HL-60/S4 treated with phorbol 12-myristate 13-acetate at 8.2 ng/mL for 4 days and 3 days (cell line): Measurements from ENCODE around the gene PCNT.
"Not testable (repeated sequence)": the region's sequence is repeated elsewhere in the genome, so short reads cannot be mapped to it uniquely, and the experiment has no call there.

ENCODE experiments used
- in situ Hi-C: fragments of 300-500 bp; cut with MboI; formaldehyde crosslinking; loops from 2 replicates; pipeline ENCODE4 v1.15.0; 2022; ENCODE audit warnings: low sequenced_read_pairs

PCNT gene

GRCh38 chr21:46401186-46401910 lies 77.4 kb downstream of the PCNT start:
- in situ Hi-C loops, result no loop called here

DNA sequence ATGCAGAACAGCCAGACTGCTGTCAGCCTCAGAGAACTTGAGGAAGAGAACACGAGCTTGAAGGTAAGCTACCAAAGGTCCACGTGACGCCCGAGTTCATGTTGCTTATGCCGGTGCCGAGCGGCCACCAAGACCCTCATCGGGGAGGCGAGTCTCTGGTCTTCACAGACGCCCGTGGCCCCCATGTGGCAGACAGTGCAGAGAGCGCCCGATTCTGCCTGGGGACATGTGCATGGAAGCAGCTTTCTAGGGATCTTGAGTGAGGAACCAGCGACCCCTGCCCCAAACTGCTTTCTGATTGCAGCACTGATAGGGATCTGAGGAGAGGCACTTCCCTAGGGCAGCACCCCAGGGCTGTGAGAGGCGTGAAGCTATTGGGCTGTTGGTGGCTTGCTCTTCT lies 78.5 kb downstream of the PCNT start:
- in situ Hi-C loops, result no loop called here

- in situ Hi-C loops, result not testable (repeated sequence)
These were observed 79.4 kb downstream of the PCNT start for GRCh38 chr21:46403234-46403811.

DNA sequence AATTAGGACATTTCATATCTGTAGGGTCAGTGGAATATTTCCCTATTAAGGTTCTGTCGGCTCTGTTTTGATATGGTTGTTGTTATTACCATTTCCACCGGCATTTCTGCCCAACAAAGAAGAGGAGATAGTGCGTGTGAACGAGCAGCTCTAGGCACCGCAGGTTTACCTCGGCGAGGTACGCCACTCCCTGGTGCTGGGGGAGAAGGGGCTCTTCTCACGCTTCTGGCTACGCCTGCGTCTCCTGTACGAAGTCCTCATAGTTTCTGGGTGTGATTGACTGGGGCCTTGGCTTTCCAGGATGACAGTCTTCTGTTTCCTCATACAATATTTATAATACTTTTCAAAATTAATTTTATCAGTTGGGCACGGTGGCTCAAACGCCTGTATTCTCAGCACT lies 80.3 kb downstream of the PCNT start:
- in situ Hi-C loops, result no loop called here

DNA sequence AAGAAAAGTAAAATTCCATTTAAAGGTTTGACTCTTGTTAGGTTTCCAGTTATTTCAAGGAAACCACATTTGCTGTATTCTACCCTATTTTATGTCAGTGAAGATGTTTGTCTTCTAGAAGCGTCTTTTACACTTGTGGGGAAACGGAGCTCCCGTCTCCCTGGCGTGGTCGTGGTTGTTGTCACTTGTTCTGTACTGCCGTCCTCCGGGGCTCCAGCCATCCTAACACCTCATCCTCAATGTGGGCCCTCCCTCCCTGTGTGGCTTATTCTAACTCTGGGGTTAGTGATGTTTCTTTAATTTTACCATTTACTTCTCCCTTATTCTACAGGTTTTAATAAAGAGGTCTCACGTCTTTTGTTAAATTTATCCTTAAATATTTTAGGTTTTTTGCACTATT lies 82.0 kb downstream of the PCNT start:
- in situ Hi-C loops, result no loop called here

- in situ Hi-C loops, result no loop called here
These were observed 85.9 kb downstream of the PCNT start for GRCh38 chr21:46409641-46410406.

GRCh38 chr21:46410516-46410915 lies 86.6 kb downstream of the PCNT start:
- in situ Hi-C loops, result no loop called here

- in situ Hi-C loops, result no loop called here
These were observed 87.3 kb downstream of the PCNT start for GRCh38 chr21:46411236-46411635.

DNA sequence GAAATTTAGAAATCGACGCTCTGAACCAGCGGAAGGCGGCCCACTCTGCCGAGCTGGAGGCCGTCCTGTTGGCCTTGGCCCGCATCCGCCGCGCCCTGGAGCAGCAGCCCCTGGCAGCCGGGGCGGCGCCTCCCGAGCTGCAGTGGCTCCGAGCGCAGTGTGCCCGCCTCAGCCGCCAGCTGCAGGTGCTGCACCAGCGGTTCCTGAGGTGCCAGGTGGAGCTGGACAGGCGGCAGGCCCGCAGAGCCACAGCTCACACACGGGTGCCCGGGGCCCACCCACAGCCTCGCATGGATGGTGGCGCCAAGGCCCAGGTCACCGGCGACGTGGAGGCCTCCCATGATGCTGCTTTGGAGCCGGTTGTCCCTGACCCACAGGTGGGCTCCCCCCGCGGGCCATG lies 87.7 kb downstream of the PCNT start:
- in situ Hi-C loops, result no loop called here

GRCh38 chr21:46412521-46413364 lies 88.8 kb downstream of the PCNT start:
- in situ Hi-C loops, result no loop called here

DNA sequence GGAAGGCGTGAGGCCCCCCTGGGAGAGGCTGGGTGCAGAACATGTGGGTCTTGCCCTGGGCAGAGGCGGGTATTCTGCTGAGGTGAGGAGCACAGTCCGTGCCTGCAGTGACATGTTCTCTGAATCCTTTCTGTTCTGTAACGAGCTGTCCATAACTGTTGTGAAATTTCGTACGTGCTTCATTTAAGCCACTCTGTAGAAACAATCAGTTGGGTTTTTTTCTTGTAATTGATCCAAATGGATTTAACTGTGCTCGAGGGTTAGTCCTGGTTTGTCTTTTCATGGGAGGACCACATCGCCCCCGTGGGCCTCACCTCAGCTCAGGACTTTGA lies 89.4 kb downstream of the PCNT start:
- in situ Hi-C loops, result no loop called here

- in situ Hi-C loops, result no loop called here
These were observed 91.0 kb downstream of the PCNT start for GRCh38 chr21:46414965-46415275.

DNA sequence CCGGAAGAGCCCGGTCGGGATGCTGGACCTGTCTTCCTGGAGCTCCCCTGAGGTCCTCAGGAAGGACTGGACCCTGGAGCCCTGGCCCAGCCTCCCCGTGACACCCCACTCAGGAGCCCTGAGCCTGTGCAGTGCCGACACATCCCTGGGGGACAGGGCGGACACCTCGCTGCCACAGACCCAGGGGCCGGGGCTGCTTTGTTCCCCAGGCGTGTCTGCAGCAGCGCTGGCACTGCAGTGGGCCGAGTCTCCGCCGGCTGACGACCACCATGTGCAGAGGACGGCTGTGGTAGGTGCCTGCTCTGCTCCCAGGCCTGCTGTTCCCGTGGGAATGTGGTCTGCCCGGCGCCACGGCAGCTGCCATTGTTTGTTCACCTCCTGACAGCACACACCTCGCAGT lies 92.6 kb downstream of the PCNT start:
- in situ Hi-C loops, result no loop called here

DNA sequence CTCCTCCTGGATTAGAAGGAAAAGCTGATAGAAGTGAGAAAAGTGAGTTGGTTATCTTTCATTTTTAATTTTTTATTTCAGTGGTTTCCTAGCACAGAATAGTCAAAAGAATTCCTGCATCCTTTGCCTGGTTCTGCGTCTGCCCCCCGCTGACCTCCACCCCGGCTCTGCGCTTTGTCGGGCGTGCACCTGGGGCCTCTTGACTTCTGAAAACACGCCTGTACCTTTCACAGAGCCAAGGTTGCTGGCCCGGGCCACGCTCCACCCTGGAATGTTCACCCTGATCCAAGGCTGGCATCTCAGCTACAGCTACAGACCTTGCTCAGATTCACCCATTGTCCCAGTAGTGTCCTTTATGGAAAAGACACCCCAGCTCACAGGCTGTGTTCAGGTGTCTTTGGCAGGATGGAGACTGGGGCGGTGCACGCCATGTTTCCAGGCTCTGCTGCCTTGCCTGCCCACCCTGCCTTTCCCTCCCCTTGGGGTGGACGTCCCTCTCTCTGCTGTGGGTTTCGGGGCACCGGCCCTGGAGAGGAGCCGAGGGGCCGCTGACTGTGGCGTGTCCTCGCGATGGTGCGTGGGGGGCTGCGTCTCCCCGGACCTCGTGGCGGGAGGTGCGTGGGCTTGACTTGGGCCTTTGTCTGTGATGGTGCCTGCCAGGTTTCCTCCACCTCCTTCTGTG lies 94.5 kb downstream of the PCNT start:
- in situ Hi-C loops, result no loop called here

GRCh38 chr21:46420241-46421190 lies 96.6 kb downstream of the PCNT start:
- in situ Hi-C loops, result no loop called here

GRCh38 chr21:46421191-46421750 lies 97.3 kb downstream of the PCNT start:
- in situ Hi-C loops, result no loop called here

GRCh38 chr21:46421756-46422555 lies 98.0 kb downstream of the PCNT start:
- in situ Hi-C loops, result no loop called here

GRCh38 chr21:46422636-46423241 lies 98.8 kb downstream of the PCNT start:
- in situ Hi-C loops, result no loop called here
